Muscle of leg (tissue), 11 donors: Measurements from ENCODE around the gene JAGN1. TPM values are rescaled to one million over a fixed set of nuclear protein-coding genes. Genes with fewer than 3 reads are reported as not detected.

Experiments
- DNase-seq: peaks from one replicate; pipeline ENCODE4 v3.0.0; 2013
- H3K27ac ChIP-seq: one replicate; pipeline ENCODE4 v1.5.1; 2013; ENCODE audit warnings: mild to moderate bottlenecking, low read length, control low read depth
- H3K27me3 ChIP-seq: one replicate; pipeline ENCODE4 v1.6.1; 2013; ENCODE audit warnings: low read length; ENCODE audit not compliant: control insufficient read depth, insufficient read depth
- H3K36me3 ChIP-seq: one replicate; pipeline ENCODE4 v1.6.1; 2013; ENCODE audit warnings: low read length; ENCODE audit not compliant: control insufficient read depth, insufficient read depth
- H3K4me1 ChIP-seq: one replicate; pipeline ENCODE4 v1.6.1; 2013; ENCODE audit warnings: low read length; ENCODE audit not compliant: control insufficient read depth, insufficient read depth
- H3K4me3 ChIP-seq: one replicate; pipeline ENCODE4 v1.5.1; 2013; ENCODE audit warnings: low read length, control low read depth
- H3K9me3 ChIP-seq: replicated peaks from 2 replicates; pipeline ENCODE4 v1.6.1; 2013; ENCODE audit warnings: low read depth, low read length; ENCODE audit not compliant: control insufficient read depth
- WGBS: methylation state at CpG from one replicate; pipeline ENCODE4 v1.1.5; 2013; ENCODE audit warnings: missing lambda C conversion rate; ENCODE audit not compliant: insufficient coverage; 5-methylcytosine and 5-hydroxymethylcytosine counted together
- polyA plus RNA-seq, 8 donors: library from polyadenylated mRNA; unstranded; fragments of 120-200 nt; gene quantifications; one replicate each; pipeline versions ENCODE4 v1.2.1 to v1.2.3, GENCODE V29; 2013; ENCODE audit warnings: inconsistent platforms in 1 of 8, low replicate concordance in 1 of 8; ENCODE audit not compliant: insufficient read length in 8 of 8, insufficient read depth in 1 of 8
- total RNA-seq: library from RNA; stranded (reverse); fragments of 120-200 nt; gene quantifications from one replicate; pipeline ENCODE4 v1.2.4, GENCODE V29; 2013

JAGN1 gene
- total and polyA plus RNA-seq, 9 donors = 19.7 to 33.3 (median 29.8) TPM

- DNase-seq = no peak
- H3K9me3 ChIP-seq = no peaks in the 10 kb centered on the region
- no peaks in the 10 kb centered on the region for H3K27me3 ChIP-seq
- no peak within 1 kb of the TSS for H3K27ac ChIP-seq
- 55% methylated on average over 5 of the region's 7 CpGs for WGBS
- no peak within 1 kb of the TSS for H3K4me3 ChIP-seq
- H3K4me1 ChIP-seq = peaks cover 2% of the 10 kb centered on the region
- no peaks in the 10 kb centered on the region for H3K36me3 ChIP-seq
Observed at GRCh38 chr3:9879830-9880549, 10.4 kb upstream of the JAGN1 start, which contains the start of gene CIDEC. CIDEC (minus strand) TSS chr3:9880253; CDS start chr3:9878486, 1,767 bp downstream.

GRCh38 chr3:9881441-9881840 is 9.0 kb upstream of the JAGN1 start:
- no peaks in the 10 kb centered on the region for H3K9me3 ChIP-seq
- peak; percentile 60 for DNase-seq
- H3K36me3 ChIP-seq = no peaks in the 10 kb centered on the region
- H3K4me3 ChIP-seq = no peak overlapping the region
- no CpG with 5 or more reads among the region's 1 CpG for WGBS
- H3K4me1 ChIP-seq = peaks cover 2% of the 10 kb centered on the region
- no peaks in the 10 kb centered on the region for H3K27me3 ChIP-seq
- no peak overlapping the region for H3K27ac ChIP-seq

GRCh38 chr3:9883706-9884554 is 6.5 kb upstream of the JAGN1 start:
- Histone ChIP-seq H3K9me3 (no peaks in the 10 kb centered on the region), H3K4me3 (no peak overlapping the region), H3K27me3 (no peaks in the 10 kb centered on the region), H3K36me3 (no peaks in the 10 kb centered on the region), H3K4me1 (peaks cover 2% of the 10 kb centered on the region), H3K27ac (no peak overlapping the region)
- WGBS = 64% methylated on average over 5 of the region's 7 CpGs
- peak; percentile 46 for DNase-seq

- Histone ChIP-seq H3K27me3 (no peaks in the 10 kb centered on the region), H3K4me1 (peaks cover 2% of the 10 kb centered on the region), H3K9me3 (no peaks in the 10 kb centered on the region), H3K27ac (no peak overlapping the region), H3K4me3 (no peak overlapping the region), H3K36me3 (no peaks in the 10 kb centered on the region)
- no peak for DNase-seq
- no CpG with 5 or more reads among the region's 11 CpGs for WGBS
Observed at GRCh38 chr3:9884555-9885165, 5.8 kb upstream of the JAGN1 start.

- H3K9me3 ChIP-seq = no peaks in the 10 kb centered on the region
- no peak overlapping the region for H3K27ac ChIP-seq
- no peak for DNase-seq
- no peaks in the 10 kb centered on the region for H3K27me3 ChIP-seq
- no peak overlapping the region for H3K4me3 ChIP-seq
- H3K36me3 ChIP-seq = no peaks in the 10 kb centered on the region
- H3K4me1 ChIP-seq = peaks cover 4% of the 10 kb centered on the region
Observed at GRCh38 chr3:9886328-9886727, 4.1 kb upstream of the JAGN1 start.

- Histone ChIP-seq H3K4me3 (no peak overlapping the region), H3K27me3 (no peaks in the 10 kb centered on the region), H3K4me1 (peaks cover 7% of the 10 kb centered on the region), H3K27ac (no peak overlapping the region), H3K9me3 (no peaks in the 10 kb centered on the region), H3K36me3 (peaks cover 5% of the 10 kb centered on the region)
- DNase-seq = no peak
- WGBS = no CpG with 5 or more reads among the region's 5 CpGs
Observed at GRCh38 chr3:9887480-9887879, 2.9 kb upstream of the JAGN1 start.

GRCh38 chr3:9888540-9888939 is 1.9 kb upstream of the JAGN1 start:
- no CpG with 5 or more reads among the region's 3 CpGs for WGBS
- Histone ChIP-seq H3K4me1 (peaks cover 7% of the 10 kb centered on the region), H3K4me3 (no peak overlapping the region), H3K9me3 (no peaks in the 10 kb centered on the region), H3K36me3 (peaks cover 16% of the 10 kb centered on the region), H3K27ac (no peak overlapping the region), H3K27me3 (no peaks in the 10 kb centered on the region)
- DNase-seq = no peak

- Histone ChIP-seq H3K4me3 (no peak overlapping the region), H3K9me3 (no peaks in the 10 kb centered on the region), H3K27me3 (no peaks in the 10 kb centered on the region), H3K36me3 (peaks cover 18% of the 10 kb centered on the region), H3K4me1 (peaks cover 5% of the 10 kb centered on the region), H3K27ac (no peak overlapping the region)
- no peak for DNase-seq
- no CpG with 5 or more reads among the region's 5 CpGs for WGBS
Observed at GRCh38 chr3:9889405-9889804, 1.0 kb upstream of the JAGN1 start.

GRCh38 chr3:9891072-9891622 is 737 bp downstream of the JAGN1 start:
- DNase-seq = no peak
- H3K36me3 ChIP-seq = peaks cover 20% of the 10 kb centered on the region
- H3K9me3 ChIP-seq = no peaks in the 10 kb centered on the region
- H3K4me3 ChIP-seq = peak overlapping the region; percentile 99
- no peaks in the 10 kb centered on the region for H3K27me3 ChIP-seq
- H3K4me1 ChIP-seq = peaks cover 5% of the 10 kb centered on the region
- peak overlapping the region; percentile 93 for H3K27ac ChIP-seq
- no CpG with 5 or more reads among the region's 12 CpGs for WGBS

- no peak for DNase-seq
- H3K27ac ChIP-seq = no peak overlapping the region
- H3K4me1 ChIP-seq = peaks cover 10% of the 10 kb centered on the region
- H3K27me3 ChIP-seq = no peaks in the 10 kb centered on the region
- H3K9me3 ChIP-seq = no peaks in the 10 kb centered on the region
- peaks cover 20% of the 10 kb centered on the region for H3K36me3 ChIP-seq
- no CpG with 5 or more reads among the region's 1 CpG for WGBS
- H3K4me3 ChIP-seq = no peak overlapping the region
Observed at GRCh38 chr3:9893739-9894138, 3.3 kb downstream of the JAGN1 start.
